Liver (tissue), 9 donors: ENCODE results near the gene GSE1. TPM values are rescaled to one million over a fixed set of nuclear protein-coding genes. Genes with fewer than 3 reads are reported as not detected.
A peak's percentile ranks its signal among the peaks of the same experiment; 100 is the strongest.

ENCODE experiments used
- DNase-seq: peaks from one replicate; pipeline ENCODE4 v3.0.0-alpha.2; 2017; ENCODE audit warnings: low spot score
- H3K27ac ChIP-seq, 2 donors: one replicate each; pipeline ENCODE4 v1.7.0; 2013; ENCODE audit warnings: inconsistent platforms in 2 of 2, low read length in 2 of 2, control low read depth in 1 of 2, low read depth in 1 of 2, mild to moderate bottlenecking in 1 of 2
- H3K27me3 ChIP-seq, 4 donors: one replicate each; pipeline versions ENCODE4 v1.6.1 to v1.7.0; 2013; ENCODE audit warnings: low read length in 3 of 4, inconsistent platforms in 1 of 4, mild to moderate bottlenecking in 1 of 4, moderate library complexity in 1 of 4; ENCODE audit not compliant: control insufficient read depth in 4 of 4, insufficient read depth in 4 of 4
- H3K36me3 ChIP-seq, 4 donors: one replicate each; pipeline versions ENCODE4 v1.6.1 to v1.7.0; 2013; ENCODE audit warnings: low read length in 3 of 4, mild to moderate bottlenecking in 3 of 4, low read depth in 1 of 4, moderate library complexity in 1 of 4; ENCODE audit not compliant: control insufficient read depth in 4 of 4, insufficient read depth in 3 of 4
- H3K4me1 ChIP-seq, 4 donors: one replicate each; pipeline versions ENCODE4 v1.6.1 to v1.7.0; 2013; ENCODE audit warnings: low read length in 3 of 4, mild to moderate bottlenecking in 3 of 4, moderate library complexity in 1 of 4; ENCODE audit not compliant: control insufficient read depth in 4 of 4, insufficient read depth in 4 of 4
- H3K4me3 ChIP-seq, 3 donors: one replicate each; pipeline versions ENCODE4 v1.6.1 to v1.7.0; 2013; ENCODE audit warnings: low read length in 3 of 3, control low read depth in 1 of 3, low read depth in 1 of 3, mild to moderate bottlenecking in 1 of 3
- H3K9ac ChIP-seq, 2 donors: one replicate each; pipeline ENCODE4 v1.7.0; 2013; ENCODE audit warnings: low read length in 2 of 2, mild to moderate bottlenecking in 2 of 2, moderate library complexity in 2 of 2, control low read depth in 1 of 2, low read depth in 1 of 2
- H3K9me3 ChIP-seq, 4 donors: one replicate each; pipeline versions ENCODE4 v1.6.1 to v1.7.0; 2013; ENCODE audit warnings: low read length in 3 of 4; ENCODE audit not compliant: control insufficient read depth in 4 of 4
- EGR1 ChIP-seq, 2 donors: IDR thresholded peaks; 2 replicates each; pipeline ENCODE4 v1.6.1; 2016 to 2018; ENCODE audit warnings: antibody characterized with exemption in 2 of 2, low read depth in 2 of 2
- FOXA1 ChIP-seq: IDR thresholded peaks from 2 replicates; pipeline ENCODE4 v1.6.1; 2016; ENCODE audit warnings: antibody characterized with exemption
- FOXA2 ChIP-seq: IDR thresholded peaks from 2 replicates; pipeline ENCODE4 v1.6.1; 2016; ENCODE audit warnings: antibody characterized with exemption
- GABPA ChIP-seq, 2 donors: IDR thresholded peaks in 1 of 2; conservative IDR thresholded peaks in 1 of 2; 2 replicates each; pipeline ENCODE4 v1.6.1; 2016; ENCODE audit warnings: antibody characterized with exemption in 2 of 2, mild to moderate bottlenecking in 1 of 2, moderate library complexity in 1 of 2
- HNF4A ChIP-seq, 2 donors: conservative IDR thresholded peaks; 2 replicates each; pipeline ENCODE4 v1.6.1; 2016; ENCODE audit warnings: antibody characterized with exemption in 2 of 2, mild to moderate bottlenecking in 2 of 2
- HNF4G ChIP-seq: IDR thresholded peaks from 2 replicates; pipeline ENCODE4 v1.6.1; 2016; ENCODE audit warnings: antibody characterized with exemption
- JUND ChIP-seq, 2 donors: IDR thresholded peaks; 2 replicates each; pipeline ENCODE4 v1.6.1; 2016; ENCODE audit warnings: antibody characterized with exemption in 2 of 2
- NR2F2 ChIP-seq: IDR thresholded peaks from 2 replicates; pipeline ENCODE4 v1.6.1; 2016; ENCODE audit warnings: antibody characterized with exemption
- RAD21 ChIP-seq, 2 donors: IDR thresholded peaks; 2 replicates each; pipeline ENCODE4 v1.6.1; 2016; ENCODE audit warnings: antibody characterized with exemption in 2 of 2, mild to moderate bottlenecking in 2 of 2
- RXRA ChIP-seq, 2 donors: IDR thresholded peaks; 2 replicates each; pipeline ENCODE4 v1.6.1; 2017 to 2018; ENCODE audit warnings: antibody characterized with exemption in 2 of 2, mild to moderate bottlenecking in 1 of 2
- SP1 ChIP-seq: IDR thresholded peaks from 2 replicates; pipeline ENCODE4 v1.6.1; 2018; ENCODE audit warnings: antibody characterized with exemption, mild to moderate bottlenecking
- TAF1 ChIP-seq: conservative IDR thresholded peaks from 2 replicates; pipeline ENCODE4 v1.6.1; 2016; ENCODE audit warnings: antibody characterized with exemption, mild to moderate bottlenecking
- YY1 ChIP-seq: IDR thresholded peaks from 2 replicates; pipeline ENCODE4 v1.6.1; 2016; ENCODE audit warnings: antibody characterized with exemption, mild to moderate bottlenecking
- WGBS: extraction: QIAGEN DNeasy Blood & Tissue Kit; methylation state at CpG from one replicate; pipeline ENCODE4 v1.1.7; 2013; 5-methylcytosine and 5-hydroxymethylcytosine counted together
- polyA plus RNA-seq, 2 donors: library from polyadenylated mRNA; stranded (reverse) in 1 of 2; unstranded in 1 of 2; fragments of 200-250 nt in 1 of 2; fragments of >200 nt in 1 of 2; fragmentation: Nextera tagmentation in 1 of 2; extraction: Ambion mirVana in 1 of 2; gene quantifications; one replicate each; pipeline versions ENCODE4 v1.2.1 to v1.2.3, GENCODE V29; 2013 to 2015
- total RNA-seq, 2 donors: library from RNA; depleted of rRNA; stranded (reverse); fragments of >200 nt; gene quantifications; one replicate each; pipeline ENCODE4 v1.2.3, GENCODE V29; 2014
- TF ChIP-seq, protein P1 (sequence below): fragments of 150-350 bp; IDR thresholded peaks from 2 replicates; pipeline ENCODE4 v1.5.1; 2017; ENCODE audit warnings: improper control_type of control experiment, low read depth, low read length; ENCODE audit not compliant: missing input control
- TF ChIP-seq, protein P2 (sequence below): IDR thresholded peaks from 2 replicates; pipeline ENCODE4 v1.6.1; 2016; ENCODE audit warnings: antibody characterized with exemption
- TF ChIP-seq, protein P3 (sequence below): IDR thresholded peaks from 2 replicates; pipeline ENCODE4 v1.6.1; 2016; ENCODE audit warnings: antibody characterized with exemption
- TF ChIP-seq, protein P4 (sequence below): IDR thresholded peaks from 2 replicates; pipeline ENCODE4 v1.6.1; 2016; ENCODE audit warnings: antibody characterized with exemption, mild to moderate bottlenecking
- TF ChIP-seq, protein P5 (sequence below): IDR thresholded peaks from 2 replicates; pipeline ENCODE4 v1.6.1; 2016; ENCODE audit warnings: antibody characterized with exemption
- donor health status: healthy.
- donor health status: healthy.
- donor health status: healthy.
- donor health status: healthy.
- donor health status: healthy.

Gene GSE1
- total and polyA plus RNA-seq, 4 donors = 9.9 to 37.7 (median 25.2) TPM

DNA sequence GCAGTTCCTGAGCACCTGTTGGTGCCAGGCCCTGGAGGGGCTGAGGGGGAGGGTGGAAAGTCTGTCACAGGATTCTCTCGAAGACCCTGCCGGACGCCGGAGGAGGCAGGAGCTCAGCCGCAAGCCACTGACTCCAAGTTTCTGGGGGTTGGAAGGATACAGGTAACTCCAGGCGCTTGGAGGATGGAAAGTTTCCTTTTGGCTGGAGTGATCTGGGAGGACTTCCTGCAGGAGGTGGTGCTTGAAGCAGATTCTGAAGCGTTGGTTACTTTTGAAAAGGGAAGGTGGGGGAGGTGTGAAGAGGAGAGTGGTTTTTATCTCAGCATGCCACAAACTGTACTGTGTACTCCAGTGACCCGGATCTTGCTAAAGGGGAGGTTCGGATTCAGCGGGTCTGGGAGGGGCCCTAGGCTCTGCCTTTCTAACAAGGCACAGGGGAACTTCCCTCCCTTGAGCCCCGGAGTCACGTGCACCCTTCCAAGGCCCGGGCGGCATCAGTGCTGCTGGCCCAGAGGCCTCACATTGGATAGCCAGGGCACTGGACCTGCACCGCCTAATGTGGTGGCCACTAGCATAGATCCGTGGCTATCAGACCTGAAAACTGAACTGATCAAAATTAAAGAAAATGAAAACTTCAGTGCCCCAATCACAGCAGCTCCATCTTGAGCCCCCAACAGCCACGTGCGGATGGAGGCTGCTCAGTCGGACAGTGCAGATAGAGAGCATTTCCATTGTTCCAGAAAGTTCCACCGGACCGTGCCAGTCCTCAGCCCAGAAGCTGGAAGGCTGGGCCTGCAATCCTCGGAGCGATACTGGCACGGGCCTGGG lies 42.2 kb upstream of the GSE1 start:
- Histone ChIP-seq H3K27me3 (no peaks in the 10 kb centered on the region), H3K36me3 (no peaks in the 10 kb centered on the region), H3K9ac (no peak overlapping the region), H3K9me3 (no peaks in the 10 kb centered on the region), H3K4me1 (peaks cover 24 to 85% (median 63%) of the 10 kb centered on the region in 4 donors), H3K27ac (peak overlapping the region; percentile 6 to 61), H3K4me3 (no peak overlapping the region)
- peak; percentile 67 for DNase-seq
- TF ChIP-seq TAF1 (no peak), YY1 (no peak), GABPA (IDR thresholded peaks at IDR 0.05 in 1 of 2, conservative IDR thresholded peaks at IDR 0.05 in 1 of 2) (no peak), JUND (IDR thresholded peaks at IDR 0.05) (no peak), EGR1 (IDR thresholded peaks at IDR 0.05; ENCODE audit: low read depth in 2 of 2) (no peak), NR2F2 (no peak), HNF4G (no peak), HNF4A (conservative IDR thresholded peaks at IDR 0.05) (no peak), RAD21 (IDR thresholded peaks at IDR 0.05) (no peak)
- TF ChIP-seq, protein P1, sequence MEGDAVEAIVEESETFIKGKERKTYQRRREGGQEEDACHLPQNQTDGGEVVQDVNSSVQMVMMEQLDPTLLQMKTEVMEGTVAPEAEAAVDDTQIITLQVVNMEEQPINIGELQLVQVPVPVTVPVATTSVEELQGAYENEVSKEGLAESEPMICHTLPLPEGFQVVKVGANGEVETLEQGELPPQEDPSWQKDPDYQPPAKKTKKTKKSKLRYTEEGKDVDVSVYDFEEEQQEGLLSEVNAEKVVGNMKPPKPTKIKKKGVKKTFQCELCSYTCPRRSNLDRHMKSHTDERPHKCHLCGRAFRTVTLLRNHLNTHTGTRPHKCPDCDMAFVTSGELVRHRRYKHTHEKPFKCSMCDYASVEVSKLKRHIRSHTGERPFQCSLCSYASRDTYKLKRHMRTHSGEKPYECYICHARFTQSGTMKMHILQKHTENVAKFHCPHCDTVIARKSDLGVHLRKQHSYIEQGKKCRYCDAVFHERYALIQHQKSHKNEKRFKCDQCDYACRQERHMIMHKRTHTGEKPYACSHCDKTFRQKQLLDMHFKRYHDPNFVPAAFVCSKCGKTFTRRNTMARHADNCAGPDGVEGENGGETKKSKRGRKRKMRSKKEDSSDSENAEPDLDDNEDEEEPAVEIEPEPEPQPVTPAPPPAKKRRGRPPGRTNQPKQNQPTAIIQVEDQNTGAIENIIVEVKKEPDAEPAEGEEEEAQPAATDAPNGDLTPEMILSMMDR = no peak
- TF ChIP-seq, protein P2, sequence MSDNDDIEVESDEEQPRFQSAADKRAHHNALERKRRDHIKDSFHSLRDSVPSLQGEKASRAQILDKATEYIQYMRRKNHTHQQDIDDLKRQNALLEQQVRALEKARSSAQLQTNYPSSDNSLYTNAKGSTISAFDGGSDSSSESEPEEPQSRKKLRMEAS = no peak
- WGBS = 67% methylated on average over 24 of the region's 24 CpGs

DNA sequence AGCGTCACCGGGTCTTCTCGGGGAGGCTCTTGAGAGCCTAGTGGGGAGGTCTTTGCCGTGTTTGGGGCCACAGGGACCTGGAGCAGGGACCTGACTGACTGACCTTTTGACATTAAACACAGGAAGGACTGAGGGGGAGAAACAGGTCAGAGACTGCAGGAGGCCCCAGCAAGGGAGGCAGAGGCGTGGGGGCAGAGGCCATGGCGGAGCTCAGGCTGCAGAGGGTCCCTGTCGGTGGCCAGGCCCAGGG lies 41.6 kb upstream of the GSE1 start:
- H3K27ac ChIP-seq = peak overlapping the region in 1 of 2 donors; percentile 6
- no peak overlapping the region for H3K4me3 ChIP-seq
- H3K4me1 ChIP-seq = peaks cover 23 to 84% (median 65%) of the 10 kb centered on the region in 4 donors
- H3K36me3 ChIP-seq = no peaks in the 10 kb centered on the region
- WGBS = 86% methylated on average over 7 of the region's 7 CpGs
- H3K27me3 ChIP-seq = no peaks in the 10 kb centered on the region
- H3K9me3 ChIP-seq = no peaks in the 10 kb centered on the region
- no peak for DNase-seq
- TF ChIP-seq EGR1 (IDR thresholded peaks at IDR 0.05; ENCODE audit: low read depth in 2 of 2) = no peak
- no peak for TF ChIP-seq FOXA2
- no peak for TF ChIP-seq HNF4A (conservative IDR thresholded peaks at IDR 0.05)
- TF ChIP-seq, protein P3, sequence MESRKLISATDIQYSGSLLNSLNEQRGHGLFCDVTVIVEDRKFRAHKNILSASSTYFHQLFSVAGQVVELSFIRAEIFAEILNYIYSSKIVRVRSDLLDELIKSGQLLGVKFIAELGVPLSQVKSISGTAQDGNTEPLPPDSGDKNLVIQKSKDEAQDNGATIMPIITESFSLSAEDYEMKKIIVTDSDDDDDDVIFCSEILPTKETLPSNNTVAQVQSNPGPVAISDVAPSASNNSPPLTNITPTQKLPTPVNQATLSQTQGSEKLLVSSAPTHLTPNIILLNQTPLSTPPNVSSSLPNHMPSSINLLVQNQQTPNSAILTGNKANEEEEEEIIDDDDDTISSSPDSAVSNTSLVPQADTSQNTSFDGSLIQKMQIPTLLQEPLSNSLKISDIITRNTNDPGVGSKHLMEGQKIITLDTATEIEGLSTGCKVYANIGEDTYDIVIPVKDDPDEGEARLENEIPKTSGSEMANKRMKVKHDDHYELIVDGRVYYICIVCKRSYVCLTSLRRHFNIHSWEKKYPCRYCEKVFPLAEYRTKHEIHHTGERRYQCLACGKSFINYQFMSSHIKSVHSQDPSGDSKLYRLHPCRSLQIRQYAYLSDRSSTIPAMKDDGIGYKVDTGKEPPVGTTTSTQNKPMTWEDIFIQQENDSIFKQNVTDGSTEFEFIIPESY = no peak
- no peak for TF ChIP-seq TAF1
- no peak for TF ChIP-seq SP1
- TF ChIP-seq, protein P1 = no peak
- TF ChIP-seq GABPA (IDR thresholded peaks at IDR 0.05 in 1 of 2, conservative IDR thresholded peaks at IDR 0.05 in 1 of 2) = no peak
- TF ChIP-seq, protein P4, sequence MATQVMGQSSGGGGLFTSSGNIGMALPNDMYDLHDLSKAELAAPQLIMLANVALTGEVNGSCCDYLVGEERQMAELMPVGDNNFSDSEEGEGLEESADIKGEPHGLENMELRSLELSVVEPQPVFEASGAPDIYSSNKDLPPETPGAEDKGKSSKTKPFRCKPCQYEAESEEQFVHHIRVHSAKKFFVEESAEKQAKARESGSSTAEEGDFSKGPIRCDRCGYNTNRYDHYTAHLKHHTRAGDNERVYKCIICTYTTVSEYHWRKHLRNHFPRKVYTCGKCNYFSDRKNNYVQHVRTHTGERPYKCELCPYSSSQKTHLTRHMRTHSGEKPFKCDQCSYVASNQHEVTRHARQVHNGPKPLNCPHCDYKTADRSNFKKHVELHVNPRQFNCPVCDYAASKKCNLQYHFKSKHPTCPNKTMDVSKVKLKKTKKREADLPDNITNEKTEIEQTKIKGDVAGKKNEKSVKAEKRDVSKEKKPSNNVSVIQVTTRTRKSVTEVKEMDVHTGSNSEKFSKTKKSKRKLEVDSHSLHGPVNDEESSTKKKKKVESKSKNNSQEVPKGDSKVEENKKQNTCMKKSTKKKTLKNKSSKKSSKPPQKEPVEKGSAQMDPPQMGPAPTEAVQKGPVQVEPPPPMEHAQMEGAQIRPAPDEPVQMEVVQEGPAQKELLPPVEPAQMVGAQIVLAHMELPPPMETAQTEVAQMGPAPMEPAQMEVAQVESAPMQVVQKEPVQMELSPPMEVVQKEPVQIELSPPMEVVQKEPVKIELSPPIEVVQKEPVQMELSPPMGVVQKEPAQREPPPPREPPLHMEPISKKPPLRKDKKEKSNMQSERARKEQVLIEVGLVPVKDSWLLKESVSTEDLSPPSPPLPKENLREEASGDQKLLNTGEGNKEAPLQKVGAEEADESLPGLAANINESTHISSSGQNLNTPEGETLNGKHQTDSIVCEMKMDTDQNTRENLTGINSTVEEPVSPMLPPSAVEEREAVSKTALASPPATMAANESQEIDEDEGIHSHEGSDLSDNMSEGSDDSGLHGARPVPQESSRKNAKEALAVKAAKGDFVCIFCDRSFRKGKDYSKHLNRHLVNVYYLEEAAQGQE = no peak
- TF ChIP-seq JUND (IDR thresholded peaks at IDR 0.05) = no peak
- TF ChIP-seq HNF4G = no peak
- TF ChIP-seq FOXA1 = no peak
- no peak for TF ChIP-seq RAD21 (IDR thresholded peaks at IDR 0.05)
- TF ChIP-seq YY1 = no peak
- TF ChIP-seq RXRA (IDR thresholded peaks at IDR 0.05) = no peak
- TF ChIP-seq NR2F2 = no peak
- TF ChIP-seq, protein P5, sequence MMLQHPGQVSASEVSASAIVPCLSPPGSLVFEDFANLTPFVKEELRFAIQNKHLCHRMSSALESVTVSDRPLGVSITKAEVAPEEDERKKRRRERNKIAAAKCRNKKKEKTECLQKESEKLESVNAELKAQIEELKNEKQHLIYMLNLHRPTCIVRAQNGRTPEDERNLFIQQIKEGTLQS = no peak
- TF ChIP-seq, protein P2 = no peak
- no peak overlapping the region for H3K9ac ChIP-seq
